Loucy (cell line): ENCODE data around the gene TMEM19.

Source experiments
- H2AFZ ChIP-seq: fragments of 200-600 bp; sonication (generic); 2 replicates; pipeline ENCODE4 v1.6.0; 2016; ENCODE audit warnings: antibody characterized with exemption, mild to moderate bottlenecking, low read length, moderate library complexity
- H3F3A ChIP-seq: fragments of 200-600 bp; 2 replicates; pipeline ENCODE4 v1.6.0; 2016; ENCODE audit warnings: antibody characterized with exemption, low read depth, mild to moderate bottlenecking
- H3K27me3 ChIP-seq: fragments of 200-600 bp; sonication (generic); 2 replicates; pipeline ENCODE4 v1.6.1; 2014; ENCODE audit warnings: low read length, mild to moderate bottlenecking; ENCODE audit not compliant: insufficient read depth, poor library complexity, severe bottlenecking
- H3K36me3 ChIP-seq: fragments of 200-600 bp; sonication (generic); 2 replicates; pipeline ENCODE4 v1.6.1; 2016; ENCODE audit warnings: low read length; ENCODE audit not compliant: insufficient read depth
- H3K4me1 ChIP-seq: fragments of 200-600 bp; sonication (generic); 2 replicates; pipeline ENCODE4 v1.5.1; 2014; ENCODE audit warnings: low read length, mild to moderate bottlenecking; ENCODE audit not compliant: insufficient read depth, poor library complexity, severe bottlenecking
- H3K4me2 ChIP-seq: fragments of 200-600 bp; sonication (generic); 2 replicates; pipeline ENCODE4 v1.6.0; 2014; ENCODE audit warnings: antibody characterized with exemption, low read length, low read depth, mild to moderate bottlenecking; ENCODE audit not compliant: poor library complexity, severe bottlenecking
- H3K4me3 ChIP-seq: fragments of 200-600 bp; sonication (generic); 2 replicates; pipeline ENCODE4 v1.5.1; 2014; ENCODE audit warnings: low read length, mild to moderate bottlenecking, mixed read lengths; ENCODE audit not compliant: poor library complexity, severe bottlenecking
- H3K79me2 ChIP-seq: fragments of 200-600 bp; sonication (generic); 2 replicates; pipeline ENCODE4 v1.6.1; 2014; ENCODE audit warnings: low read length; ENCODE audit not compliant: insufficient read depth
- H3K9ac ChIP-seq: fragments of 200-600 bp; sonication (generic); 2 replicates; pipeline ENCODE4 v1.6.0; 2014; ENCODE audit warnings: mild to moderate bottlenecking, low read depth, low read length, moderate library complexity; ENCODE audit not compliant: poor library complexity, severe bottlenecking
- H3K9me2 ChIP-seq: fragments of 200-600 bp; sonication (generic); replicated peaks from 2 replicates; pipeline ENCODE4 v1.6.1; 2016; ENCODE audit warnings: low read depth, low read length, mixed read lengths
- H3K9me3 ChIP-seq: fragments of 200-600 bp; sonication (generic); 2 replicates; pipeline ENCODE4 v1.6.1; 2014; ENCODE audit warnings: mild to moderate bottlenecking, antibody characterized with exemption, low read length, low read depth; ENCODE audit not compliant: insufficient read depth
- H4K20me1 ChIP-seq: fragments of 200-600 bp; sonication (generic); 2 replicates; pipeline ENCODE4 v1.6.0; 2014; ENCODE audit warnings: antibody characterized with exemption, low read length, mild to moderate bottlenecking; ENCODE audit not compliant: insufficient read depth, poor library complexity, severe bottlenecking
- CTCF ChIP-seq: fragments of 200-600 bp; sonication (generic); conservative IDR thresholded peaks from 2 replicates; pipeline ENCODE4 v1.5.1; 2014; ENCODE audit warnings: mild to moderate bottlenecking, antibody characterized with exemption, low read length
- EZH2phosphoT487 ChIP-seq: fragments of 200-600 bp; IDR thresholded peaks from 2 replicates; pipeline ENCODE4 v1.6.1; 2018; ENCODE audit warnings: antibody characterized with exemption, mild to moderate bottlenecking, moderate library complexity, borderline replicate concordance

TMEM19 gene

GRCh38 chr12:71702590-71702989 is 16.7 kb downstream of the TMEM19 start:
- Histone ChIP-seq H3K27me3 (no peaks in the 10 kb centered on the region), H3K79me2 (no peaks in the 10 kb centered on the region), H3K9me2 (no peaks in the 10 kb centered on the region), H4K20me1 (no peaks in the 10 kb centered on the region), H3K4me1 (no peaks in the 10 kb centered on the region), H3K4me2 (no peak overlapping the region), H3K9me3 (no peaks in the 10 kb centered on the region), H3K9ac (no peak overlapping the region), H3K4me3 (no peak overlapping the region), H2AFZ (no peak overlapping the region), H3F3A (no peaks in the 10 kb centered on the region), H3K36me3 (peaks cover 36% of the 10 kb centered on the region; the same call in 1 of the 2 replicates)
- TF ChIP-seq EZH2phosphoT487 (no peak), CTCF (no peak)

GRCh38 chr12:71703206-71703605 is 17.3 kb downstream of the TMEM19 start:
- H3K9ac ChIP-seq: no peak overlapping the region
- H3F3A ChIP-seq: no peaks in the 10 kb centered on the region
- no peaks in the 10 kb centered on the region for H3K27me3 ChIP-seq
- no peak for TF ChIP-seq EZH2phosphoT487
- no peak for TF ChIP-seq CTCF
- H3K36me3 ChIP-seq: peaks cover 30% of the 10 kb centered on the region; the same call in 1 of the 2 replicates
- H3K9me2 ChIP-seq: no peaks in the 10 kb centered on the region
- H3K4me3 ChIP-seq: no peak overlapping the region
- H3K4me2 ChIP-seq: no peak overlapping the region
- no peaks in the 10 kb centered on the region for H3K9me3 ChIP-seq
- H3K79me2 ChIP-seq: no peaks in the 10 kb centered on the region
- no peak overlapping the region for H2AFZ ChIP-seq
- H4K20me1 ChIP-seq: no peaks in the 10 kb centered on the region
- no peaks in the 10 kb centered on the region for H3K4me1 ChIP-seq

- H3K9me2 ChIP-seq: no peaks in the 10 kb centered on the region
- H3K79me2 ChIP-seq: no peaks in the 10 kb centered on the region
- H2AFZ ChIP-seq: no peak overlapping the region
- H4K20me1 ChIP-seq: no peaks in the 10 kb centered on the region
- TF ChIP-seq EZH2phosphoT487 (no peak), CTCF (no peak)
- H3K27me3 ChIP-seq: no peaks in the 10 kb centered on the region
- no peak overlapping the region for H3K4me3 ChIP-seq
- H3K4me2 ChIP-seq: no peak overlapping the region
- peaks cover 14% of the 10 kb centered on the region; the same call in 1 of the 2 replicates for H3K36me3 ChIP-seq
- H3K9ac ChIP-seq: no peak overlapping the region
- H3K4me1 ChIP-seq: no peaks in the 10 kb centered on the region
- no peaks in the 10 kb centered on the region for H3K9me3 ChIP-seq
- H3F3A ChIP-seq: no peaks in the 10 kb centered on the region
Measured at GRCh38 chr12:71704920-71705319, 19.0 kb downstream of the TMEM19 start.
